Dendritic cell treated with granulocyte-macrophage colony-stimulating factor and Interleukin-4, amounts not matched to agents 40 ng/mL and 50 ng/mL, for 4 days (primary cell): Measurements from ENCODE around the gene PARVA.

ENCODE experiments used
- H3K27ac Mint-ChIP-seq: one replicate; pipeline ENCODE4 v1.8.0; 2022; ENCODE audit warnings: mild to moderate bottlenecking, mixed read lengths
- H3K27me3 Mint-ChIP-seq: one replicate; pipeline ENCODE4 v1.8.0; 2022; ENCODE audit warnings: mild to moderate bottlenecking, mixed read lengths
- H3K36me3 Mint-ChIP-seq: one replicate; pipeline ENCODE4 v1.8.0; 2022; ENCODE audit warnings: low read depth, mixed read lengths
- H3K4me1 Mint-ChIP-seq: one replicate; pipeline ENCODE4 v1.8.0; 2022; ENCODE audit warnings: low read depth, mixed read lengths
- H3K4me3 Mint-ChIP-seq: one replicate; pipeline ENCODE4 v1.8.0; 2022; ENCODE audit warnings: mild to moderate bottlenecking, moderate library complexity, mixed read lengths
- H3K9me3 Mint-ChIP-seq: one replicate; pipeline ENCODE4 v1.8.0; 2022; ENCODE audit warnings: mixed read lengths
- intact Hi-C: fragments of 100-400 bp; cut with micrococcal nuclease; formaldehyde crosslinking; loops from one replicate; pipeline ENCODE4 v1.15.0; 2022

Gene PARVA

DNA sequence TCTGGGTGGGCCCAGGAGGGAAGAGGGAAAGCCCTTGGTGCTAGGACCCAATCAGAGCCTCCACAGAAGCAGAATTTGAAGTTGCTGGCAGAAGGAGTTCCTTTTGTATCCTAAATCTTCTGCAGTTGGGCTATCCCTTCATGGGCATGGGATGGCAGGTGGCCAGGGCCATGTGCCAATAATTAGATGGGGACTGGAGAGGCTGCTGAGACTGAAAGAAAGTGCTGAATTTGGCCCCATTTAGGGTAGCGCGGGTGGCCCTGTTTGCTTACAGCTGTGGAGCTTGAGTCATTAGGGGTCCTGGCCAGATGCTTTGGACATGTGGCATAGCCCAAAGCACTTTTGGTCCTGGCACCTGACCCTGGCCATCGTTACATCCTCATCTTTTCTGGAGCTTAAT lies 27.1 kb downstream of the PARVA start:
- intact Hi-C loops, result no loop called here
- Mint-ChIP-seq H3K36me3 (no peaks in the 10 kb centered on the region), H3K4me1 (no peaks in the 10 kb centered on the region), H3K27me3 (peaks cover 2% of the 10 kb centered on the region), H3K9me3 (no peaks in the 10 kb centered on the region), H3K4me3 (no peak overlapping the region), H3K27ac (no peak overlapping the region)

DNA sequence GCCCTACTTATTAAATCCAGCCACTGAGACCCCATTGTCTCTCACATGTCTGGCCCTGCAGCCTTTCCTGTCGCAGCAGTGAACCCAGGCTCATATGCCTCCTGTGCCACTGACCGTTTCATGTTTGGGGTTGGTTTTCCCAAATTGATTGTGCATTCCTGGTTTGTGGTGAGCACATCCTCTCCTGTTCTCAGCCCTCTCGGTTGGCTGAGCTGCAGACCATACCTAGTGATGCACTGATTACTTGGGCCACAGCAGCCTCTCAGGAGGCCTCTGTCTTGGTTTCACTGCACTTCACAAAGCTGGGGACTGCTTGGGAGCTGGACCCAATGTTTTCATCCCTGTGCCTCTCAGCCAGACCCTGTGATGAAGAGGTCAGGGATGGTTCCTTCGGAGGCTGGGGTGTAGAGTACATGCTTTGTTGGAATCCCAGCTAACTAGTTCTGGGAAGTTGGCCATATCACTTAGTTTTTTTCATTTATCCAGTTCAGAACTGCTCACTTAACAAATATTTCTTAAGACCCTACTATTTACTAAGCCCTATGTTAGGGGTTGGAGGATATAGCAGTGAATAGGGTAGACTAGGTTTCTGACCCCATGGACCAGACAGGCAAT lies 30.9 kb downstream of the PARVA start:
- Mint-ChIP-seq H3K27me3 (peaks cover 7% of the 10 kb centered on the region), H3K36me3 (no peaks in the 10 kb centered on the region), H3K9me3 (no peaks in the 10 kb centered on the region), H3K4me1 (no peaks in the 10 kb centered on the region), H3K27ac (no peak overlapping the region), H3K4me3 (no peak overlapping the region)
- intact Hi-C loops, result no loop called here

DNA sequence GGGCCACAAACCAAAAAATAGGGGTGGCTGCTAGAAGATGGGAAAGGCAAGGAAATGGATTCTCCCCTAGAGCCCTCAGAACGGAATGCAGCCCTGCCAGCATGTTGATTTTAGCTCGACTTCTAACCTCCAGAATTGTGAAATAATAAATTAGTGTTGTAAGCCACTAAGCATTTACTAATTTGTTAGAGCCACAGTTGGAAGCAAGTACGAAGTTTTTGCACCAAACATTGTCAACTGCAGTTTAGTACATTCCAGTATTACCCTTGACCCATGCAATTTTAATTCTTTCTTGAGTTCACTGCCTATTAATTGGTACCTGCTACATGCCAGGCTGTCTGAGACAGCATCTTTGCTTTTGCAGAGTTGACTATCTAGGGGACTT lies 32.2 kb downstream of the PARVA start:
- Mint-ChIP-seq H3K4me3 (no peak overlapping the region), H3K36me3 (no peaks in the 10 kb centered on the region), H3K27ac (no peak overlapping the region), H3K9me3 (no peaks in the 10 kb centered on the region), H3K27me3 (peaks cover 8% of the 10 kb centered on the region), H3K4me1 (no peaks in the 10 kb centered on the region)
- intact Hi-C loops, result no loop called here

DNA sequence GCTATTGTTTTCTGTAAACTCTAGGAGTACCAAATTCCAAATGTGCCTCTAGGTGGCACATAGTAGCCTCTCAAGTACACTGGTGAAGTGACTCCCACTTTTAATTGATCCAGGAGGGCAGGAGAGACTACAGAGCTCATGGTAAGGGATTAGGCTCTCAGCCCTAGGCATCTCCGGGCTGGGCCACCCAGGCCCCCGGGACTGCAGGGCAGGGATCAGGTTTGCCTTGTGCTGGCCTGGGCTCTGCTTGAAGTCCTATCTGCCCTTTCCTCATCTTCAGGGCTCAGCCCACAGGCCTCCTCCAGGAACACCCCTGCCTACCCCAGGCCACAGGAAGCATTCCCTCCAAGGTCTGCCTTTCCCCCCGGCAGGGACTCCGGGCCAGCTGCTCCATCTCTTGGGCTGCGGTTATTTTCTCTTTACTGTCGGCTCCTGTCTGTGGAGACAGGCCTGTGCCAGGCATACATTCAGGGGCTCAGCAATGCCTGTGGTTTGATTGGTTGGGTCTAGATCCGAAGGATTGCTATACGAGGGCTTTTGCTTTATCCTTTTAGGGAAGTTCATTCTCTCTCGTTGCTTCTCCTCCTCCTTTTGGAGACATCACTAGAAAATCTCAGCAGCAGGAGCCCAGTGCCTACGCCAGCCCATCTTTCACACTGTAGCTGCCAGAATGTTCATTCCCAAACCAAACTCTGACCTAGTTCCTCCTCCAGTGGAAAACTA lies 32.8 kb downstream of the PARVA start:
- H3K4me1 Mint-ChIP-seq, result no peaks in the 10 kb centered on the region
- no peak overlapping the region for H3K27ac Mint-ChIP-seq
- H3K4me3 Mint-ChIP-seq, result no peak overlapping the region
- H3K9me3 Mint-ChIP-seq, result no peaks in the 10 kb centered on the region
- intact Hi-C loops, result no loop called here
- H3K27me3 Mint-ChIP-seq, result peaks cover 11% of the 10 kb centered on the region
- H3K36me3 Mint-ChIP-seq, result no peaks in the 10 kb centered on the region

DNA sequence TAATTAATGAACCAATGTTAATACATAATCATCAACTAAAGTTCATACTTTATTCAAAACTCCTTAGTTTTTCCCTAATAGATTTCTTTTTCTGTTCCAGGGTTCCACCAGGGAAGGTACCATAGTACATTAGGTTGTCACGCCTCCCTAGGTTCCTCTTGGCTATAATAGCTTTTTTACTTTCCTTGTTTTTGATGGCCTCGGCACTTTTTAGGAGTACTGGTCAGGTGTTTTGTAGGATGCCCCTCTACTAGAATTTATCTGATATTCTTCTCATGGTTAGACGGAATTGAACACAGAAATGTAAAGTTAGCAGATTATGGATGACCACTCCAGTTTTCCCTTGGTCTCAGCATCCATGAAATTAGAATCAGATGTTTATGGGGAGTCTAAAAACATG lies 34.0 kb downstream of the PARVA start:
- H3K9me3 Mint-ChIP-seq, result no peaks in the 10 kb centered on the region
- no peak overlapping the region for H3K4me3 Mint-ChIP-seq
- intact Hi-C loops, result no loop called here
- no peaks in the 10 kb centered on the region for H3K4me1 Mint-ChIP-seq
- no peaks in the 10 kb centered on the region for H3K36me3 Mint-ChIP-seq
- peaks cover 12% of the 10 kb centered on the region for H3K27me3 Mint-ChIP-seq
- no peak overlapping the region for H3K27ac Mint-ChIP-seq

DNA sequence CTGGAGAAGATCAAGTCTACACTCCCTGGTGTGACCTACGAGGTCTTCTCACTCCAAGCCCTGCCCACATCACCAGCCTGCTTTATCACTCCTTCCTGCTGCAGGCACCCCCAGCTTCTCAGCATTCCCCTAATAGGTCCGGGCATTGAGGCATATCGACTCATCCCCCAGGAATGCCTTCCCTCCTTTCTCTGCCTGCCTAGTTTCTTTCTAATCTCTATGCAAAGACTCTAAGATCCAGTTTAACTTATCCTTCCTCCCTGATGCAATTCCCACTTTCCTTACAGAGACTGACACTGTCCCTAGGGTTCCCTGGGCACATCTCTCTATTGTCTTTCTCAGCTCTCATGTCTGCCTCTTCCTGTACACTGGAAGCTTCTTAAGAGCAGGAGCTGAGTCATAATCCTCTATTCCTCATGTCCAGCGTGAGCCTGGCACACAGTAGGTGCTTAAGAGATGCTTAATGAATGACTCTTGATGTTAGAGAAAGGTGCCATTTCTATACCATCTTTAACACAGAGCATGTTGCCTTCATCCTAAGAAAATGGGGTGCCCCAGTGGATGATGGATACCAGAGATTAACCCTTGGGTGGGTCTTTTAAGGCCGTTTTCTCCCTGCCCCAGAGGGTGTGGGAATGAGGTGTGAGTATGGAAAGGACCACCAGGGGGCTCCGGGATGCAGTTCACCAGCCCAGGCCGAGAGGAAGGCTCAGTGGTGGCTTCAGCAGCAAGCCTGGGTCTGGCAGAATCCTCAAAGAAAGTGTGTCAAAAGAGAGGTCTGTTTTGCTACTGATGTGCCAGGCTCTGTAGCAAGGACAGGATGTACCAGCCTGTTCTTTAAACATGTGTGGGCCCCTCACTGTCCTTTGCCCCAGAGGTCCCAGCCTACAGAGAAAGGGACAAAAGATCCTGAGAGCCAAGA lies 34.7 kb downstream of the PARVA start:
- Mint-ChIP-seq H3K27ac (no peak overlapping the region), H3K9me3 (no peaks in the 10 kb centered on the region), H3K36me3 (no peaks in the 10 kb centered on the region), H3K4me3 (no peak overlapping the region), H3K4me1 (no peaks in the 10 kb centered on the region), H3K27me3 (peaks cover 13% of the 10 kb centered on the region)
- intact Hi-C loops, result loop anchor here (2.0 kb wide), 1 partner anchor 483 kb away; no protein-coding TSS in a partner anchor

DNA sequence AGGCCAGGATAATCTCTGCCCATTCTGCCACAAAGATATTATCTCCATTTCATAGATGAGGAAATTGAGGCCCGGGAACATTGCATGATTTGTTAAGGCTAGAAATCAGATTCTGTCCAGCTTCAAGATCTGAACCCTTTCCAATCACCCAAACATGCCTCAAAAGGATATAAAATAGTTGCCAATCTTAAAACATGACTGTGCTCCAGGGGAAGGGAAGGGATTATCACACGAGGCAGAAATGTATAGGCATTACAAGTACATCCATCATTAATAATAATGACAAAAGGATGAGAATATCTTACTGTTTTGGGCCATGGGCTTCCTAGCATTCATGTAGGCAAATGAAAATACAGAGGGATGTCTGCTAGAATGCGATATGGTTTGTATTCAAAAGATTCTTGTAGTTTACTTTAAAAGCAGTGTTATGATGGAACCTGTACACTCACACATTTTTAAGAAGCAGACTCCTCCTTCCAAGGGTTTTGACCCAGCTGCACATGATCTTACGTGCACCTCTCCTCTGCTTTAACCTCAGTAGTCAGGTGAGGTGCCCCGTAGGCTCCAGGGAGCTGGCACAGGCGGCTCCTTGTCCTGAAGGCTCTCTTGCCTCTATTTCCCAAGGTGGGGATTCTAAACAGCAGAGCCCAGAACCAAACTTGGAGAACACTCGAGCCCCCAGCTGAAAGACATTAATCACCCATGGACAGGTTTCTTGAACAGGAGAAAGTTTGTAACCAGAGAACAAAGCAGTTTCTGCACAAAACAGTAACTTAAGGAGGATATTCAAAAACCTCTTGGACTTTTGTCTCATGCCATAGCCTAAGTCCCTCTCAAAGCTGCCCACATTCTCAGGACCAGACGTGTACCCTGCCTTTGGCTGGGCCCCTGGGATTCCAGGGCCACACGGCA lies 36.0 kb downstream of the PARVA start:
- no peaks in the 10 kb centered on the region for H3K4me1 Mint-ChIP-seq
- H3K4me3 Mint-ChIP-seq, result no peak overlapping the region
- peaks cover 11% of the 10 kb centered on the region for H3K27me3 Mint-ChIP-seq
- intact Hi-C loops, result loop anchor here (2.0 kb wide), 1 partner anchor 481 kb away; no protein-coding TSS in a partner anchor
- H3K27ac Mint-ChIP-seq, result no peak overlapping the region
- H3K36me3 Mint-ChIP-seq, result no peaks in the 10 kb centered on the region
- H3K9me3 Mint-ChIP-seq, result no peaks in the 10 kb centered on the region

DNA sequence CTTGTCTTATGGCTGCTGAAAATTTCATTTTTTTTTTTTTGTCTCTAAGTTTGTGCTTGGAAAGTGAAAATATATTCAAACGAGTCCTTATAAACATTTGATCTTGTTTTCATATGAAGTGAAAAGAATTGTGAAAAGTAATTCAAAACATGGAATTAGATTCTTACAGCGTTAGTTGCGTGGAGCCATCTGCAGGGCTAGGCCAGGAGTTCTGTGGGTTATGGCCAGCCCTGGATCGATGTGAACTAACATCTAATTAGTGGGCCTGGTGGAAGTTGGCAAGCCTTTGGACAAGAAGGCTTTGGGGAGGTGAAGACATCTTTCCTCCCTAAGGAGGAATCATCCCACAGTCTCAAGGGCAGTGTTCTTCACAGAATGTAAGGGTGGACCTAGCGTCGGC lies 37.2 kb downstream of the PARVA start:
- Mint-ChIP-seq H3K4me1 (no peaks in the 10 kb centered on the region), H3K27me3 (peaks cover 11% of the 10 kb centered on the region), H3K27ac (no peak overlapping the region), H3K9me3 (no peaks in the 10 kb centered on the region), H3K4me3 (no peak overlapping the region), H3K36me3 (no peaks in the 10 kb centered on the region)
- intact Hi-C loops, result no loop called here

DNA sequence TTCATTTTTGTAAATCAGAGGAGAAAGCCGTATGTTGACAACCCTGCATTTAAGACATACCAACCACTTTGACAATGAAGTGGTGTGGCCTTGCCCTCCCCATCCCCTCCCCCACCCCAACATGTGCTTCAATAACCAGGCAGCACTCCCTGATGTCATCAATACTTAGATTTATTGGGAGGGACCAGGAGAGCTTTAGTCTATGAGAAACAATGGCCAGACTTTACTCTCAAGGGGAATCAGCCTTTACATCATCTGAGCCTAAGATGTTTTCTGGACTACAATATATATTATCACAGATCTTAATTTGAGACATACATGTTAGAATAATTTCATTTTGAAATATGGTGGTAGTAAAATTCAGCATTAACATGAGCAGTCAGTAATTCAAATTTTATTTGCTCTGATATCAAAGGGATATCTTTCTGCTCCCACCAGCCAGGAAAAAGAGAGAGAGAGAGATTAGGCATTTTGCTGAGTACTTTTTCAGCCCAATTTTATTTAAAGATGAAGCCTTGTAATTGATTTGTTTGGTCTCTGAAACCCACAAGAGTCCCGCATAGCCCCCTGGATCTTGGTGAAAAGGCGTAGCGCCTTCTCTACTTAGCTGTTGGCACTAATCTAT lies 38.1 kb downstream of the PARVA start:
- intact Hi-C loops, result no loop called here
- H3K27me3 Mint-ChIP-seq, result peaks cover 7% of the 10 kb centered on the region
- H3K4me3 Mint-ChIP-seq, result no peak overlapping the region
- H3K9me3 Mint-ChIP-seq, result no peaks in the 10 kb centered on the region
- H3K36me3 Mint-ChIP-seq, result no peaks in the 10 kb centered on the region
- H3K27ac Mint-ChIP-seq, result no peak overlapping the region
- H3K4me1 Mint-ChIP-seq, result no peaks in the 10 kb centered on the region

DNA sequence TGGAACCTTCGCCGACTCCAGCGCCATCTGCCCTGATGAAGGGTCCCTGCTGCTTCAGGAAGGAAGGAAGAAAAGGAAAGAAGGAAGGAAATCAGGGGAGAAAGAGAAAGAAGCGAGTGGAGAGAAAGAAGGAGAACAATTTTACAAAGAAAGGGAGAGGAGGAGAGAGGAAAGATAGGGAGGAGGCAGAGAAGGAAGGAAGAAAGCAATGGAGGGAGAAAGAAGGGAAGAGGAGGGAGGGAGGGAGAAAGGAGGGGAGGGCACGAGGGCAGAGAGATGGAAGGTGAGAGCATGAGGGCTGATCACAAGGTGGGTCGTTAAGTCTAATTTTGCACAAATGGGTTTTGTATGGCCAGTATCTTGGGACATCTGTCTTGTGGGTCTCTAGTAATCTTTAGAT lies 39.2 kb downstream of the PARVA start:
- intact Hi-C loops, result no loop called here
- Mint-ChIP-seq H3K36me3 (no peaks in the 10 kb centered on the region), H3K27ac (no peak overlapping the region), H3K4me3 (no peak overlapping the region), H3K27me3 (peaks cover 6% of the 10 kb centered on the region), H3K9me3 (no peaks in the 10 kb centered on the region), H3K4me1 (no peaks in the 10 kb centered on the region)

DNA sequence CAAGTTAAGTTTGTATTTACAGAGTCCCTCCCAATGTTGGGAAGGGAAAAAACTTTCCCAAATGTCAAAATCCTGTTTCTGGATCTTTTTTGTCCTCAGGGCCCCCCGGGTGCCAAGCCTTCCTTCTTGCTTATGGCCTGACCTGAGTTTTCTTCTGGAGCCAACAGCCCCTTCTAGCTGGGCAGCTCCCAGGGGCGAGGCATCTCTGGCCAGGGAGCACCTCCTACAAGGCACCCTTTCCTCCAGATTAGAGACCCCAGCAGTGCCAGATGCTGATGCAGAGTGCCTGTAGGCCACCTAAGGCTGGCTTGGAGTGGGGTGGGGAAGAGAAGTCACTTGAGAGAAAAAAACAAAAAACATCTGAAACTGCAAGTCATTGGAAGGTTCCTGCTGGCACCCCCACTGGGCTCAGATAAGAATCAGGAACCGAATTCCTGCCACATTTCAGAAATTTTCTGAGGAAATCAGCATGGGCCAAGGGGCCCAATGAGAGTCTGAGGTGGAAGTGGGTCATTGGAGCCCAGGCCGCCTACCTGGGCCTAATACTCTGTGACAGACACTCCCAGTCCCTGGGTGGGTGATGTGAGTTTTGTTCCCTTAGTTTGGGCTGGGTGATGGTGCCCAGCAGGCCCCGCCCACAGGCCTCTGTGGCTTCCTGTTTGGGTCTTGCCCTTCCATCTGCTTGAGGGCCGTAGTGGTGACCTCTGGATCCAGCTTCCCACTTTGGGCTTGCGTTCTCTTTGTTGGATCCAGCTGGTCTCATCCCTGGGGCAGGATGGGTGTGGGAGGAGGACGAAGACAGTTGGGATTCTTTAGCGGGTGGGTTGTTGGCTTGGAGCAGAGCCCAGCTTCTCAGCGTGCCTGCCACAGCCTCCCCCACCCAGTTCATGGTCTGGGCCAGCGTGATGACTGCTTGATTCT lies 40.6 kb downstream of the PARVA start:
- Mint-ChIP-seq H3K27me3 (peaks cover 7% of the 10 kb centered on the region), H3K9me3 (no peaks in the 10 kb centered on the region), H3K4me3 (no peak overlapping the region), H3K4me1 (no peaks in the 10 kb centered on the region), H3K27ac (no peak overlapping the region), H3K36me3 (no peaks in the 10 kb centered on the region)
- intact Hi-C loops, result no loop called here

DNA sequence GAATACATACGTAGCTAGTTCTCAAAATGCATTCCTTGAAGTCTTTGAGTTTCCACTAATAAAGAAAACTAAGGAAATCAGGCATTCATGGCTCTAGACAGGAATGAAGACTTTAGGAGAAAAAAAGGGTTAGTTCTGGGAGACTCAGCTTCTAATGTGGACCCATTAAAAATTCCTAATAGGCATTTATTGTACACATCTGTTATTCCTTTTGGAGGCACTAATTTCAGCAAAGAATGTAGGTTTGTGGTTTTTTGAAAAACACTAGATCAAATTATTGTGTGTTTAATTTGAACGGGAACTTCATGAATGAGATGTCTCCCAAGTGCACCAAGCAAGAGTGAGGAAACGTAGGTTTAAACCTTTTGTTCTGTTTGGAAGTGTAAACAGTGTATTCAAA lies 42.7 kb downstream of the PARVA start:
- Mint-ChIP-seq H3K4me3 (no peak overlapping the region), H3K36me3 (no peaks in the 10 kb centered on the region), H3K9me3 (no peaks in the 10 kb centered on the region), H3K27me3 (peaks cover 4% of the 10 kb centered on the region), H3K4me1 (no peaks in the 10 kb centered on the region), H3K27ac (no peak overlapping the region)
- intact Hi-C loops, result no loop called here
